Liver (tissue), 9 donors: ENCODE results near the gene TPPP3. TPM values are rescaled to one million over a fixed set of nuclear protein-coding genes. Genes with fewer than 3 reads are reported as not detected.
"Not testable (repeated sequence)": the region's sequence is repeated elsewhere in the genome, so short reads cannot be mapped to it uniquely, and the experiment has no call there.

Experiments used
- DNase-seq: peaks from one replicate; pipeline ENCODE4 v3.0.0-alpha.2; 2017; ENCODE audit warnings: low spot score
- H3K27ac ChIP-seq, 2 donors: one replicate each; pipeline ENCODE4 v1.7.0; 2013; ENCODE audit warnings: inconsistent platforms in 2 of 2, low read length in 2 of 2, control low read depth in 1 of 2, low read depth in 1 of 2, mild to moderate bottlenecking in 1 of 2
- H3K27me3 ChIP-seq, 4 donors: one replicate each; pipeline versions ENCODE4 v1.6.1 to v1.7.0; 2013; ENCODE audit warnings: low read length in 3 of 4, inconsistent platforms in 1 of 4, mild to moderate bottlenecking in 1 of 4, moderate library complexity in 1 of 4; ENCODE audit not compliant: control insufficient read depth in 4 of 4, insufficient read depth in 4 of 4
- H3K36me3 ChIP-seq, 4 donors: one replicate each; pipeline versions ENCODE4 v1.6.1 to v1.7.0; 2013; ENCODE audit warnings: low read length in 3 of 4, mild to moderate bottlenecking in 3 of 4, low read depth in 1 of 4, moderate library complexity in 1 of 4; ENCODE audit not compliant: control insufficient read depth in 4 of 4, insufficient read depth in 3 of 4
- H3K4me1 ChIP-seq, 4 donors: one replicate each; pipeline versions ENCODE4 v1.6.1 to v1.7.0; 2013; ENCODE audit warnings: low read length in 3 of 4, mild to moderate bottlenecking in 3 of 4, moderate library complexity in 1 of 4; ENCODE audit not compliant: control insufficient read depth in 4 of 4, insufficient read depth in 4 of 4
- H3K4me3 ChIP-seq, 3 donors: one replicate each; pipeline versions ENCODE4 v1.6.1 to v1.7.0; 2013; ENCODE audit warnings: low read length in 3 of 3, control low read depth in 1 of 3, low read depth in 1 of 3, mild to moderate bottlenecking in 1 of 3
- H3K9ac ChIP-seq, 2 donors: one replicate each; pipeline ENCODE4 v1.7.0; 2013; ENCODE audit warnings: low read length in 2 of 2, mild to moderate bottlenecking in 2 of 2, moderate library complexity in 2 of 2, control low read depth in 1 of 2, low read depth in 1 of 2
- H3K9me3 ChIP-seq, 4 donors: one replicate each; pipeline versions ENCODE4 v1.6.1 to v1.7.0; 2013; ENCODE audit warnings: low read length in 3 of 4; ENCODE audit not compliant: control insufficient read depth in 4 of 4
- ATF3 ChIP-seq: IDR thresholded peaks from 2 replicates; pipeline ENCODE4 v1.6.1; 2016; ENCODE audit warnings: antibody characterized with exemption
- EGR1 ChIP-seq, 2 donors: IDR thresholded peaks; 2 replicates each; pipeline ENCODE4 v1.6.1; 2016 to 2018; ENCODE audit warnings: antibody characterized with exemption in 2 of 2, low read depth in 2 of 2
- FOXA1 ChIP-seq: IDR thresholded peaks from 2 replicates; pipeline ENCODE4 v1.6.1; 2016; ENCODE audit warnings: antibody characterized with exemption
- FOXA2 ChIP-seq: IDR thresholded peaks from 2 replicates; pipeline ENCODE4 v1.6.1; 2016; ENCODE audit warnings: antibody characterized with exemption
- GABPA ChIP-seq, 2 donors: IDR thresholded peaks in 1 of 2; conservative IDR thresholded peaks in 1 of 2; 2 replicates each; pipeline ENCODE4 v1.6.1; 2016; ENCODE audit warnings: antibody characterized with exemption in 2 of 2, mild to moderate bottlenecking in 1 of 2, moderate library complexity in 1 of 2
- HNF4A ChIP-seq, 2 donors: conservative IDR thresholded peaks; 2 replicates each; pipeline ENCODE4 v1.6.1; 2016; ENCODE audit warnings: antibody characterized with exemption in 2 of 2, mild to moderate bottlenecking in 2 of 2
- HNF4G ChIP-seq: IDR thresholded peaks from 2 replicates; pipeline ENCODE4 v1.6.1; 2016; ENCODE audit warnings: antibody characterized with exemption
- JUND ChIP-seq, 2 donors: IDR thresholded peaks; 2 replicates each; pipeline ENCODE4 v1.6.1; 2016; ENCODE audit warnings: antibody characterized with exemption in 2 of 2
- MAX ChIP-seq: IDR thresholded peaks from 2 replicates; pipeline ENCODE4 v1.6.1; 2016; ENCODE audit warnings: antibody characterized with exemption
- NR2F2 ChIP-seq: IDR thresholded peaks from 2 replicates; pipeline ENCODE4 v1.6.1; 2016; ENCODE audit warnings: antibody characterized with exemption
- RAD21 ChIP-seq, 2 donors: IDR thresholded peaks; 2 replicates each; pipeline ENCODE4 v1.6.1; 2016; ENCODE audit warnings: antibody characterized with exemption in 2 of 2, mild to moderate bottlenecking in 2 of 2
- REST ChIP-seq: IDR thresholded peaks from 2 replicates; pipeline ENCODE4 v1.6.1; 2016; ENCODE audit warnings: antibody characterized with exemption, mild to moderate bottlenecking
- RXRA ChIP-seq, 2 donors: IDR thresholded peaks; 2 replicates each; pipeline ENCODE4 v1.6.1; 2017 to 2018; ENCODE audit warnings: antibody characterized with exemption in 2 of 2, mild to moderate bottlenecking in 1 of 2
- SP1 ChIP-seq: IDR thresholded peaks from 2 replicates; pipeline ENCODE4 v1.6.1; 2018; ENCODE audit warnings: antibody characterized with exemption, mild to moderate bottlenecking
- TAF1 ChIP-seq: conservative IDR thresholded peaks from 2 replicates; pipeline ENCODE4 v1.6.1; 2016; ENCODE audit warnings: antibody characterized with exemption, mild to moderate bottlenecking
- YY1 ChIP-seq: IDR thresholded peaks from 2 replicates; pipeline ENCODE4 v1.6.1; 2016; ENCODE audit warnings: antibody characterized with exemption, mild to moderate bottlenecking
- ZBTB33 ChIP-seq: IDR thresholded peaks from 2 replicates; pipeline ENCODE4 v1.6.1; 2016; ENCODE audit warnings: antibody characterized with exemption
- WGBS: extraction: QIAGEN DNeasy Blood & Tissue Kit; methylation state at CpG from one replicate; pipeline ENCODE4 v1.1.7; 2013; 5-methylcytosine and 5-hydroxymethylcytosine counted together
- polyA plus RNA-seq, 2 donors: library from polyadenylated mRNA; stranded (reverse) in 1 of 2; unstranded in 1 of 2; fragments of 200-250 nt in 1 of 2; fragments of >200 nt in 1 of 2; fragmentation: Nextera tagmentation in 1 of 2; extraction: Ambion mirVana in 1 of 2; gene quantifications; one replicate each; pipeline versions ENCODE4 v1.2.1 to v1.2.3, GENCODE V29; 2013 to 2015
- total RNA-seq, 2 donors: library from RNA; depleted of rRNA; stranded (reverse); fragments of >200 nt; gene quantifications; one replicate each; pipeline ENCODE4 v1.2.3, GENCODE V29; 2014
- donor health status: healthy.
- donor health status: healthy.
- donor health status: healthy.
- donor health status: healthy.
- donor health status: healthy.

Gene TPPP3
- total and polyA plus RNA-seq, 4 donors: 0.28 to 0.84 (median 0.55) TPM

- no peak for TF ChIP-seq ZBTB33
These were observed 35.7 kb downstream of the TPPP3 start (continued) for GRCh38 chr16:67357561-67357960.

GRCh38 chr16:67356396-67356795 is 36.9 kb downstream of the TPPP3 start:
- Histone ChIP-seq H3K27me3 (no peaks in the 10 kb centered on the region), H3K4me3 (no peak overlapping the region), H3K36me3 (no peaks in the 10 kb centered on the region), H3K9ac (no peak overlapping the region), H3K4me1 (no peaks in the 10 kb centered on the region), H3K9me3 (no peaks in the 10 kb centered on the region), H3K27ac (no peak overlapping the region)
- no peak for TF ChIP-seq SP1
- no peak for DNase-seq
- 84% methylated on average over 3 of the region's 3 CpGs for WGBS

- not testable (repeated sequence) for H3K27me3 ChIP-seq, DNase-seq, H3K9ac ChIP-seq, H3K27ac ChIP-seq, H3K9me3 ChIP-seq, H3K4me3 ChIP-seq, H3K4me1 ChIP-seq, H3K36me3 ChIP-seq
- WGBS: 95% methylated on average over 3 of the region's 3 CpGs
These were observed 40.8 kb downstream of the TPPP3 start for GRCh38 chr16:67352463-67352862.

GRCh38 chr16:67350324-67350723 is 43.0 kb downstream of the TPPP3 start:
- TF ChIP-seq GABPA (IDR thresholded peaks at IDR 0.05 in 1 of 2, conservative IDR thresholded peaks at IDR 0.05 in 1 of 2): no peak
- no peak for TF ChIP-seq TAF1
- TF ChIP-seq FOXA1: no peak
- no peak for TF ChIP-seq ATF3
- no peak for TF ChIP-seq SP1
- no peak for TF ChIP-seq FOXA2
- TF ChIP-seq ZBTB33: no peak
- no peak for TF ChIP-seq JUND (IDR thresholded peaks at IDR 0.05)
- no peak for TF ChIP-seq REST
- no peak for TF ChIP-seq MAX
- TF ChIP-seq RXRA (IDR thresholded peaks at IDR 0.05): no peak
- TF ChIP-seq EGR1 (IDR thresholded peaks at IDR 0.05; ENCODE audit: low read depth in 2 of 2): no peak
- no peak for TF ChIP-seq RAD21 (IDR thresholded peaks at IDR 0.05)
- no peak for TF ChIP-seq HNF4A (conservative IDR thresholded peaks at IDR 0.05)
- TF ChIP-seq NR2F2: no peak
- no peak for TF ChIP-seq HNF4G
- TF ChIP-seq YY1: no peak
- H3K36me3 ChIP-seq: no peaks in the 10 kb centered on the region
- no peaks in the 10 kb centered on the region for H3K9me3 ChIP-seq
- DNase-seq: no peak
- H3K27ac ChIP-seq: no peak overlapping the region
- no peaks in the 10 kb centered on the region for H3K27me3 ChIP-seq
- no peak overlapping the region for H3K9ac ChIP-seq
- peaks cover 0 to 6% (median 2%) of the 10 kb centered on the region in 4 donors for H3K4me1 ChIP-seq
- 96% methylated on average over 1 of the region's 1 CpG for WGBS
- H3K4me3 ChIP-seq: no peak overlapping the region
